HEK293 (cell line): ENCODE measurements around the gene SP6.

Experiments used
- INSM2 ChIP-seq: fragments of 450-650 bp; formaldehyde crosslinking; IDR thresholded peaks from 2 replicates; pipeline ENCODE4 v1.5.1; 2016; ENCODE audit warnings: missing biosample characterization, missing genetic modification characterization
- ZNF121 ChIP-seq: fragments of 450-650 bp; formaldehyde crosslinking; IDR thresholded peaks from 2 replicates; pipeline ENCODE4 v1.5.1; 2016; ENCODE audit warnings: missing biosample characterization, missing genetic modification characterization
- ZNF416 ChIP-seq: fragments of 450-650 bp; formaldehyde crosslinking; IDR thresholded peaks from 2 replicates; pipeline ENCODE4 v1.5.1; 2016; ENCODE audit warnings: missing biosample characterization, missing genetic modification characterization

GRCh38 chr17:47823519-47823918 lies 27.4 kb downstream of the SP6 start:
- TF ChIP-seq ZNF416: no peak
- TF ChIP-seq INSM2 (tag by site-specific recombination): no peak
- TF ChIP-seq ZNF121 (tag by site-specific recombination): no peak
